ENCODE measurements around the gene DUSP14. TPM values are rescaled to one million over a fixed set of nuclear protein-coding genes. Genes with fewer than 3 reads are reported as not detected.

Gene DUSP14
- total and polyA plus RNA-seq, 2 of the 13 experiments (the other 11 are each of a cell fraction or from before 2014, with no cell fraction given): 33.5 to 39.8 TPM

- TF ChIP-seq ZNF580 (CRISPR knock-in tag; IDR thresholded peaks at IDR 0.05; ENCODE audit: borderline replicate concordance, low read depth) (no peak), ZSCAN31 (CRISPR knock-in tag; IDR thresholded peaks at IDR 0.05; ENCODE audit: low read depth) (no peak), ZNF646 (CRISPR knock-in tag; IDR thresholded peaks at IDR 0.05) (no peak), TRIM24 (CRISPR knock-in tag; IDR thresholded peaks at IDR 0.05) (no peak), MBD4 (IDR thresholded peaks at IDR 0.05; ENCODE audit: borderline replicate concordance, low read length) (no peak), STAG1 (CRISPR knock-in tag; IDR thresholded peaks at IDR 0.05) (peak; percentile 84), GATAD1 (CRISPR knock-in tag; IDR thresholded peaks at IDR 0.05) (no peak), SMC3 (IDR thresholded peaks at IDR 0.05; ENCODE audit: low read length) (peak; percentile 52; the same call in 1 of the 2 replicates), HMGXB4 (CRISPR knock-in tag; IDR thresholded peaks at IDR 0.05; ENCODE audit: borderline replicate concordance in 1 of 2, low read depth in 1 of 2) (0 out of 4 replicates have a peak, but pooled peaks of 1 of the 2 experiments have one; percentile 32), CBX1 (IDR thresholded peaks at IDR 0.05; ENCODE audit: low read depth) (no peak), RBM22 (optimal IDR thresholded peaks at IDR 0.05; ENCODE audit: low read length) (no peak), ZNF639 (CRISPR knock-in tag; conservative IDR thresholded peaks at IDR 0.05) (no peak)
Observed at GRCh38 chr17:37527249-37527851, 37.7 kb downstream of the DUSP14 start (continued).

Measured in HepG2 (cell line).